ENCODE measurements around the gene ZNF385C. TPM values are rescaled to one million over a fixed set of nuclear protein-coding genes. Genes with fewer than 3 reads are reported as not detected.
A peak's percentile ranks its signal among the peaks of the same experiment; 100 is the strongest.

Gene ZNF385C
- total RNA-seq, 2 donors from 2014 or later: 1.4 to 2.1 TPM

DNA sequence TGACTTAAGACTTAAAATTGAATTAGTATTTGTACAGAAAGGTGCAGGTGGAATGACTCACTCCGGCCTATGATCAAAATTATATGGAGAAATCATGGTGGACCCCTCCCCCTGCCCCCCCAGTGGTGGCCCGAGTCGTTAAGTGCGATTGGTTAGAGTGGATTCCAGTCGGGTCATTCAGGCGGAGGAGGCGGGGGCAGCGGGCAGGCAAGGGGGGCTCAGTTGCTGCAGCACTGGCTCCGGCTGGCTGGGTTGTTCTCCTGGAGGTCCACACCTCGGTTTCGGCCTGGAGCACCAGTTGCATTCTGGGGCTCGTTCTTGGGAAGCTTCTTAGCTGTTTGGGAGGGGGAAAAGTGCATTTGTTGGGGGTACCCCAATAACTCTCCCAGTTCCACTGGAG lies 27.3 kb upstream of the ZNF385C start:
- TF ChIP-seq, protein P1, sequence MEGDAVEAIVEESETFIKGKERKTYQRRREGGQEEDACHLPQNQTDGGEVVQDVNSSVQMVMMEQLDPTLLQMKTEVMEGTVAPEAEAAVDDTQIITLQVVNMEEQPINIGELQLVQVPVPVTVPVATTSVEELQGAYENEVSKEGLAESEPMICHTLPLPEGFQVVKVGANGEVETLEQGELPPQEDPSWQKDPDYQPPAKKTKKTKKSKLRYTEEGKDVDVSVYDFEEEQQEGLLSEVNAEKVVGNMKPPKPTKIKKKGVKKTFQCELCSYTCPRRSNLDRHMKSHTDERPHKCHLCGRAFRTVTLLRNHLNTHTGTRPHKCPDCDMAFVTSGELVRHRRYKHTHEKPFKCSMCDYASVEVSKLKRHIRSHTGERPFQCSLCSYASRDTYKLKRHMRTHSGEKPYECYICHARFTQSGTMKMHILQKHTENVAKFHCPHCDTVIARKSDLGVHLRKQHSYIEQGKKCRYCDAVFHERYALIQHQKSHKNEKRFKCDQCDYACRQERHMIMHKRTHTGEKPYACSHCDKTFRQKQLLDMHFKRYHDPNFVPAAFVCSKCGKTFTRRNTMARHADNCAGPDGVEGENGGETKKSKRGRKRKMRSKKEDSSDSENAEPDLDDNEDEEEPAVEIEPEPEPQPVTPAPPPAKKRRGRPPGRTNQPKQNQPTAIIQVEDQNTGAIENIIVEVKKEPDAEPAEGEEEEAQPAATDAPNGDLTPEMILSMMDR (conservative IDR thresholded peaks at IDR 0.05): no peak
- Histone ChIP-seq H3K36me3 (ENCODE audit: control insufficient read depth, insufficient read depth, low read length) (peaks cover 59% of the 10 kb centered on the region), H3K27ac (ENCODE audit: low read depth, low read length) (no peak overlapping the region), H3K9ac (ENCODE audit: extremely low read depth, low read length, poor library complexity, severe bottlenecking) (no peak overlapping the region), H3K4me1 (ENCODE audit: control insufficient read depth, insufficient read depth, low read length) (no peaks in the 10 kb centered on the region), H3K4me3 (ENCODE audit: low read length) (no peak overlapping the region), H3K27me3 (ENCODE audit: control insufficient read depth, insufficient read depth, low read length, poor library complexity, severe bottlenecking) (no peaks in the 10 kb centered on the region), H3K9me3 (ENCODE audit: control insufficient read depth, low read length) (no peaks in the 10 kb centered on the region)
- DNase-seq: no peak
- no peaks in the 10 kb centered on the region for H3K27me3 Mint-ChIP-seq (ENCODE audit: insufficient read depth)
- peaks cover 52% of the 10 kb centered on the region for H3K36me3 Mint-ChIP-seq (ENCODE audit: low read depth)
- 92 to 100% methylated on average over 4 to 12 of the region's 12 CpGs for WGBS, 2 experiments (ENCODE audit: insufficient coverage in 1 of 2, insufficient read length in 1 of 2)
- no peaks in the 10 kb centered on the region for H3K9me3 Mint-ChIP-seq
- no peak overlapping the region for H3K27ac Mint-ChIP-seq
- H3K4me3 Mint-ChIP-seq: no peak overlapping the region
- H3K4me1 Mint-ChIP-seq: peaks cover 8% of the 10 kb centered on the region

DNA sequence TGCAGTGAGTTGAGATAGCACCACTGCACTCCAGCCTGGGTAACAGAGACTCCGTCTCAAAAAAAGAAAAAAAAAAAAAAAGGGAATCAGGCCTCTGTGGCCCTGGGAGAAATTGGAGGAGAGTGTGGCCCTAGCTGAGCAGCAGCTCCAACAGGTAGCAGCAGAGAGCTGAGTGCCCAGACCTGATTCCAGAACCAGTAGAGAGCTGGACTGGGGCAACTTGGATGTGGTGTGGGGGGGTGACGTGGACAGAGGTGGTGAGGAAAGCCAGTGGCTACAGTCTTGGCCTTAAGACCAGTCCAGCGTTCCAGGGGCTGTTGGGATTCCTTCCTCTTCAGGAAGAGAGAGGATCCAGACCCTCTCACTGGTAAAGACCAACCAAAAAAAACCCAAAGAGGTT lies 26.0 kb upstream of the ZNF385C start:
- Histone ChIP-seq H3K4me1 (ENCODE audit: control insufficient read depth, insufficient read depth, low read length) (no peaks in the 10 kb centered on the region), H3K27me3 (ENCODE audit: control insufficient read depth, insufficient read depth, low read length, poor library complexity, severe bottlenecking) (no peaks in the 10 kb centered on the region), H3K9me3 (ENCODE audit: control insufficient read depth, low read length) (no peaks in the 10 kb centered on the region), H3K27ac (ENCODE audit: low read depth, low read length) (no peak overlapping the region), H3K9ac (ENCODE audit: extremely low read depth, low read length, poor library complexity, severe bottlenecking) (no peak overlapping the region), H3K4me3 (ENCODE audit: low read length) (no peak overlapping the region), H3K36me3 (ENCODE audit: control insufficient read depth, insufficient read depth, low read length) (peaks cover 46% of the 10 kb centered on the region)
- no peak for DNase-seq
- Mint-ChIP-seq H3K36me3 (ENCODE audit: low read depth) (peaks cover 41% of the 10 kb centered on the region), H3K4me3 (no peak overlapping the region), H3K9me3 (no peaks in the 10 kb centered on the region), H3K27me3 (ENCODE audit: insufficient read depth) (no peaks in the 10 kb centered on the region), H3K4me1 (peaks cover 7% of the 10 kb centered on the region), H3K27ac (no peak overlapping the region)
- WGBS, 2 experiments (ENCODE audit: insufficient coverage in 1 of 2, insufficient read length in 1 of 2): 88 to 91% methylated on average over 1 to 3 of the region's 3 CpGs
- TF ChIP-seq, protein P1 (conservative IDR thresholded peaks at IDR 0.05): no peak

DNA sequence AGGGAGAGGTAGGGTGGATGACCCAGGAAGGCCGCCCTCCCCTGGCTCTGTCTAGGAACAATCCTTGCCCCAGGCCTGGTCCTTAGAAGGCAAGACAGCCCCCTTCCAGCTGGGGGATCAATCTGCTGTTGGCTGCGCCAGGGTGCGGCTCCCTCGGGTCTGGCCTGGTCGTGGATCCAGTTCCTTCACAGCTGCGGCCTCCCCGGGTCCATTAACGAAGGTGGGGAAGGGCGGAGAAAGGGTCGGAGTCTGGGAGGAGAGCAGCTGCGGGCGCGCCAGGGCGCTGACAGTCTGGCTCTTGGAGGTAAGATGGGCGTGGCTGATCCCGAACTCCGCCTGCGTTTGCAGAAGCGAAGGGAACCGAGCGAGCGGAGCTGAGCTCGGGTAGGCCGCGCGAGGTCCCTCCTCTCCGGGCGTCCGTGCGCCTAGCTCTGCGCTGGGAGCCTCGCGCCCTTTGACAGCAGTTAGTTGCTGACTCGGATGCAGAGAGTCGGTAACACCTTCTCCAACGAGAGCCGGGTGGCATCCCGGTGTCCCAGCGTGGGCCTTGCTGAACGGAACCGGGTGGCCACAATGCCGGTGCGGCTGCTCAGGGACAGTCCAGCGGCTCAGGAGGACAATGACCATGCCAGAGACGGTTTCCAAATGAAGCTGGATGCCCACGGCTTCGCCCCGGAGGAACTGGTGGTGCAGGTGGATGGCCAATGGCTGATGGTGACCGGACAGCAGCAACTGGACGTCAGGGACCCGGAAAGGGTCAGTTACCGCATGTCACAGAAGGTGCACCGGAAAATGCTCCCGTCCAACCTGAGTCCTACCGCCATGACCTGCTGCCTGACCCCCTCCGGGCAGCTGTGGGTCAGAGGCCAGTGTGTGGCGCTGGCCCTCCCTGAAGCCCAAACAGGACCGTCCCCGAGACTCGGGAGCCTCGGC lies 24.4 kb upstream of the ZNF385C start, which contains the start of gene HSPB9:
TSS of gene HSPB9 (plus strand) at position 434 of the 933 bp plus-strand sequence. CDS start at position 481, 47 bp downstream.
- H3K27ac Mint-ChIP-seq: peak within 1 kb of the TSS; percentile 87
- TF ChIP-seq, protein P1 (conservative IDR thresholded peaks at IDR 0.05): no peak
- WGBS, 2 experiments (ENCODE audit: insufficient coverage in 1 of 2, insufficient read length in 1 of 2): 71 to 93% methylated on average over 47 to 61 of the region's 61 CpGs
- peak within 1 kb of the TSS; percentile 51 for H3K4me3 Mint-ChIP-seq
- no peak within 1 kb of the TSS for H3K9ac ChIP-seq (ENCODE audit: extremely low read depth, low read length, poor library complexity, severe bottlenecking)
- H3K4me3 ChIP-seq (ENCODE audit: low read length): no peak within 1 kb of the TSS
- no peaks in the 10 kb centered on the region for H3K27me3 ChIP-seq (ENCODE audit: control insufficient read depth, insufficient read depth, low read length, poor library complexity, severe bottlenecking)
- H3K9me3 ChIP-seq (ENCODE audit: control insufficient read depth, low read length): no peaks in the 10 kb centered on the region
- peak; percentile 96 for DNase-seq
- peaks cover 7% of the 10 kb centered on the region for H3K4me1 Mint-ChIP-seq
- H3K27me3 Mint-ChIP-seq (ENCODE audit: insufficient read depth): no peaks in the 10 kb centered on the region
- H3K9me3 Mint-ChIP-seq: no peaks in the 10 kb centered on the region
- no peaks in the 10 kb centered on the region for H3K4me1 ChIP-seq (ENCODE audit: control insufficient read depth, insufficient read depth, low read length)
- H3K36me3 Mint-ChIP-seq (ENCODE audit: low read depth): peaks cover 27% of the 10 kb centered on the region
- H3K27ac ChIP-seq (ENCODE audit: low read depth, low read length): no peak within 1 kb of the TSS
- H3K36me3 ChIP-seq (ENCODE audit: control insufficient read depth, insufficient read depth, low read length): peaks cover 30% of the 10 kb centered on the region

Data from endodermal cell (in vitro differentiated cells).